Measurements from ENCODE around the gene NDUFAB1. TPM values are rescaled to one million over a fixed set of nuclear protein-coding genes. Genes with fewer than 3 reads are reported as not detected.

Gene NDUFAB1
- total and polyA plus RNA-seq, 2 of the 13 experiments (the other 11 are each of a cell fraction or from before 2014, with no cell fraction given): 221 to 601 TPM

DNA sequence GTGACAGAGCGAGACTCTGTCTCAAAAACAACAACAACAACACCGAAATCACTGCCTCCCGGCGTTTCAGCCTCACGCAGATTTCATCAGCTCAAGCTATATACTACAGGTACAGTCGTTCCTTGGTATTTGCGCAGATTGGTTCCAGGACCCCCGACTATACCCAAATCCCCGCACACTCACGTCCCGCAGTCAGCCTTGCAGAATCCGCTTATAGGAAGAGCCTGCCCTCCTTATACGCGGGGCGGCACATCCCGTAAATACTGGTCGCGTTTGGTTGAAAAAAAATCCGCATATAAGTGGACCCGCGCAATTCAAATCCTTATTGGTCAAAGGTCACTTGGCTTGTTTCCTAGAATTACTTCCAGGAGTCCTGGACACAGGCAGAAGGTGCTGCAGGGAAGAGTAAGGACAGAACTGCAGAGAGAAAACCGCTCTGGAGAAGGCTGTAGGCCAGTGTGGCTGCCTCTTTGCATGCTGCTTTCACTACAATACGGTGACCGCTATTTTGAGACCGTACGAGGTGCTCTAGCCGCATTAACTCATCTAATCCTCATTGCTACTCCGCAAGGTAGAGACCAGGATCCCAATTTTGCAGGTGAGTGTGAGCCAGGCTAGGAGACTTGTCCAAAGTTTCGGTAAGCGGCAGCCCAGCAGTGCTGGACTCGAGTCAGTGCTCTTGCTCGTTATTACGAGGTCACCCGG is 718 bp downstream of the NDUFAB1 start (continued):
- no peak for TF ChIP-seq NONO (IDR thresholded peaks at IDR 0.05)
- no peak for TF ChIP-seq NONO (CRISPR knock-in tag; conservative IDR thresholded peaks at IDR 0.05)
- TF ChIP-seq MIXL1 (CRISPR knock-in tag; IDR thresholded peaks at IDR 0.05): no peak
- TF ChIP-seq, protein P1, sequence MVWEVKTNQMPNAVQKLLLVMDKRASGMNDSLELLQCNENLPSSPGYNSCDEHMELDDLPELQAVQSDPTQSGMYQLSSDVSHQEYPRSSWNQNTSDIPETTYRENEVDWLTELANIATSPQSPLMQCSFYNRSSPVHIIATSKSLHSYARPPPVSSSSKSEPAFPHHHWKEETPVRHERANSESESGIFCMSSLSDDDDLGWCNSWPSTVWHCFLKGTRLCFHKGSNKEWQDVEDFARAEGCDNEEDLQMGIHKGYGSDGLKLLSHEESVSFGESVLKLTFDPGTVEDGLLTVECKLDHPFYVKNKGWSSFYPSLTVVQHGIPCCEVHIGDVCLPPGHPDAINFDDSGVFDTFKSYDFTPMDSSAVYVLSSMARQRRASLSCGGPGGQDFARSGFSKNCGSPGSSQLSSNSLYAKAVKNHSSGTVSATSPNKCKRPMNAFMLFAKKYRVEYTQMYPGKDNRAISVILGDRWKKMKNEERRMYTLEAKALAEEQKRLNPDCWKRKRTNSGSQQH (CRISPR knock-in tag; IDR thresholded peaks at IDR 0.05; ENCODE audit: low read depth): no peak
- TF ChIP-seq, protein P2, sequence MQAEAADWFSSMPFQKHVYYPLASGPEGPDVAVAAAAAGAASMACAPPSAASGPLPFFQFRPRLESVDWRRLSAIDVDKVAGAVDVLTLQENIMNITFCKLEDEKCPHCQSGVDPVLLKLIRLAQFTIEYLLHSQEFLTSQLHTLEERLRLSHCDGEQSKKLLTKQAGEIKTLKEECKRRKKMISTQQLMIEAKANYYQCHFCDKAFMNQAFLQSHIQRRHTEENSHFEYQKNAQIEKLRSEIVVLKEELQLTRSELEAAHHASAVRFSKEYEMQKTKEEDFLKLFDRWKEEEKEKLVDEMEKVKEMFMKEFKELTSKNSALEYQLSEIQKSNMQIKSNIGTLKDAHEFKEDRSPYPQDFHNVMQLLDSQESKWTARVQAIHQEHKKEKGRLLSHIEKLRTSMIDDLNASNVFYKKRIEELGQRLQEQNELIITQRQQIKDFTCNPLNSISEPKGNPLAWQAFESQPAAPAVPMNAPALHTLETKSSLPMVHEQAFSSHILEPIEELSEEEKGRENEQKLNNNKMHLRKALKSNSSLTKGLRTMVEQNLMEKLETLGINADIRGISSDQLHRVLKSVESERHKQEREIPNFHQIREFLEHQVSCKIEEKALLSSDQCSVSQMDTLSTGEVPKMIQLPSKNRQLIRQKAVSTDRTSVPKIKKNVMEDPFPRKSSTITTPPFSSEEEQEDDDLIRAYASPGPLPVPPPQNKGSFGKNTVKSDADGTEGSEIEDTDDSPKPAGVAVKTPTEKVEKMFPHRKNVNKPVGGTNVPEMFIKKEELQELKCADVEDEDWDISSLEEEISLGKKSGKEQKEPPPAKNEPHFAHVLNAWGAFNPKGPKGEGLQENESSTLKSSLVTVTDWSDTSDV (CRISPR knock-in tag; IDR thresholded peaks at IDR 0.05): peak; percentile 88
- no peak for TF ChIP-seq ZNF430 (CRISPR knock-in tag; IDR thresholded peaks at IDR 0.05)
- no peak for TF ChIP-seq MBD4 (IDR thresholded peaks at IDR 0.05; ENCODE audit: borderline replicate concordance, low read length)
- TF ChIP-seq ZNF282 (IDR thresholded peaks at IDR 0.05; ENCODE audit: partially characterized antibody): no peak
- TF ChIP-seq, protein P3, sequence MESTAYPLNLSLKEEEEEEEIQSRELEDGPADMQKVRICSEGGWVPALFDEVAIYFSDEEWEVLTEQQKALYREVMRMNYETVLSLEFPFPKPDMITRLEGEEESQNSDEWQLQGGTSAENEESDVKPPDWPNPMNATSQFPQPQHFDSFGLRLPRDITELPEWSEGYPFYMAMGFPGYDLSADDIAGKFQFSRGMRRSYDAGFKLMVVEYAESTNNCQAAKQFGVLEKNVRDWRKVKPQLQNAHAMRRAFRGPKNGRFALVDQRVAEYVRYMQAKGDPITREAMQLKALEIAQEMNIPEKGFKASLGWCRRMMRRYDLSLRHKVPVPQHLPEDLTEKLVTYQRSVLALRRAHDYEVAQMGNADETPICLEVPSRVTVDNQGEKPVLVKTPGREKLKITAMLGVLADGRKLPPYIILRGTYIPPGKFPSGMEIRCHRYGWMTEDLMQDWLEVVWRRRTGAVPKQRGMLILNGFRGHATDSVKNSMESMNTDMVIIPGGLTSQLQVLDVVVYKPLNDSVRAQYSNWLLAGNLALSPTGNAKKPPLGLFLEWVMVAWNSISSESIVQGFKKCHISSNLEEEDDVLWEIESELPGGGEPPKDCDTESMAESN (CRISPR knock-in tag; conservative IDR thresholded peaks at IDR 0.05): 0 out of 2 replicates have a peak, but pooled peaks have one; percentile 47
- TF ChIP-seq, protein P4, sequence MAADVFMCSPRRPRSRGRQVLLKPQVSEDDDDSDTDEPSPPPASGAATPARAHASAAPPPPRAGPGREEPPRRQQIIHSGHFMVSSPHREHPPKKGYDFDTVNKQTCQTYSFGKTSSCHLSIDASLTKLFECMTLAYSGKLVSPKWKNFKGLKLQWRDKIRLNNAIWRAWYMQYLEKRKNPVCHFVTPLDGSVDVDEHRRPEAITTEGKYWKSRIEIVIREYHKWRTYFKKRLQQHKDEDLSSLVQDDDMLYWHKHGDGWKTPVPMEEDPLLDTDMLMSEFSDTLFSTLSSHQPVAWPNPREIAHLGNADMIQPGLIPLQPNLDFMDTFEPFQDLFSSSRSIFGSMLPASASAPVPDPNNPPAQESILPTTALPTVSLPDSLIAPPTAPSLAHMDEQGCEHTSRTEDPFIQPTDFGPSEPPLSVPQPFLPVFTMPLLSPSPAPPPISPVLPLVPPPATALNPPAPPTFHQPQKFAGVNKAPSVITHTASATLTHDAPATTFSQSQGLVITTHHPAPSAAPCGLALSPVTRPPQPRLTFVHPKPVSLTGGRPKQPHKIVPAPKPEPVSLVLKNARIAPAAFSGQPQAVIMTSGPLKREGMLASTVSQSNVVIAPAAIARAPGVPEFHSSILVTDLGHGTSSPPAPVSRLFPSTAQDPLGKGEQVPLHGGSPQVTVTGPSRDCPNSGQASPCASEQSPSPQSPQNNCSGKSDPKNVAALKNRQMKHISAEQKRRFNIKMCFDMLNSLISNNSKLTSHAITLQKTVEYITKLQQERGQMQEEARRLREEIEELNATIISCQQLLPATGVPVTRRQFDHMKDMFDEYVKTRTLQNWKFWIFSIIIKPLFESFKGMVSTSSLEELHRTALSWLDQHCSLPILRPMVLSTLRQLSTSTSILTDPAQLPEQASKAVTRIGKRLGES (CRISPR knock-in tag; IDR thresholded peaks at IDR 0.05; ENCODE audit: borderline replicate concordance): no peak
- TF ChIP-seq, protein P5, sequence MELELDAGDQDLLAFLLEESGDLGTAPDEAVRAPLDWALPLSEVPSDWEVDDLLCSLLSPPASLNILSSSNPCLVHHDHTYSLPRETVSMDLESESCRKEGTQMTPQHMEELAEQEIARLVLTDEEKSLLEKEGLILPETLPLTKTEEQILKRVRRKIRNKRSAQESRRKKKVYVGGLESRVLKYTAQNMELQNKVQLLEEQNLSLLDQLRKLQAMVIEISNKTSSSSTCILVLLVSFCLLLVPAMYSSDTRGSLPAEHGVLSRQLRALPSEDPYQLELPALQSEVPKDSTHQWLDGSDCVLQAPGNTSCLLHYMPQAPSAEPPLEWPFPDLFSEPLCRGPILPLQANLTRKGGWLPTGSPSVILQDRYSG (CRISPR knock-in tag; IDR thresholded peaks at IDR 0.05): no peak
- TF ChIP-seq ZNF543 (CRISPR knock-in tag; IDR thresholded peaks at IDR 0.05): no peak
- no peak for TF ChIP-seq RORA (CRISPR knock-in tag; IDR thresholded peaks at IDR 0.05)
- TF ChIP-seq REXO4 (CRISPR knock-in tag; IDR thresholded peaks at IDR 0.05; ENCODE audit: borderline replicate concordance): no peak
- TF ChIP-seq, protein P6, sequence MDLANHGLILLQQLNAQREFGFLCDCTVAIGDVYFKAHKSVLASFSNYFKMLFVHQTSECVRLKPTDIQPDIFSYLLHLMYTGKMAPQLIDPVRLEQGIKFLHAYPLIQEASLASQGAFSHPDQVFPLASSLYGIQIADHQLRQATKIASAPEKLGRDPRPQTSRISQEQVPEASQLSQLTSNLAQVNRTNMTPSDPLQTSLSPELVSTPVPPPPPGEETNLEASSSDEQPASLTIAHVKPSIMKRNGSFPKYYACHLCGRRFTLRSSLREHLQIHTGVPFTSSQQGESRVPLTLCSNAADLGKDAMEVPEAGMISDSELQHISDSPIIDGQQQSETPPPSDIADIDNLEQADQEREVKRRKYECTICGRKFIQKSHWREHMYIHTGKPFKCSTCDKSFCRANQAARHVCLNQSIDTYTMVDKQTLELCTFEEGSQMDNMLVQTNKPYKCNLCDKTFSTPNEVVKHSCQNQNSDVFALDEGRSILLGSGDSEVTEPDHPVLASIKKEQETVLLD (CRISPR knock-in tag; IDR thresholded peaks at IDR 0.05; ENCODE audit: low read depth): no peak
- no peak for TF ChIP-seq PAWR (CRISPR knock-in tag; IDR thresholded peaks at IDR 0.05; ENCODE audit: borderline replicate concordance)
- 0 out of 2 replicates have a peak, but pooled peaks have one; percentile 8 for TF ChIP-seq ZNF878 (CRISPR knock-in tag; IDR thresholded peaks at IDR 0.05)
- TF ChIP-seq YEATS2 (CRISPR knock-in tag; IDR thresholded peaks at IDR 0.05; ENCODE audit: borderline replicate concordance): no peak

All from HepG2 (cell line).